ENCODE measurements around the gene YWHAQ. TPM values are rescaled to one million over a fixed set of nuclear protein-coding genes. Genes with fewer than 3 reads are reported as not detected.

Gene YWHAQ
- total and polyA plus RNA-seq, 9 of the 15 experiments (the other 6 are each of a cell fraction or from before 2014, with no cell fraction given) = 63.1 to 359 (median 203) TPM

GRCh38 chr2:9630736-9631552 is at the start of gene YWHAQ (continued):
- TF ChIP-seq ELF1 (tag; IDR thresholded peaks at IDR 0.05) = peak; percentile 57; the same call in 1 of the 2 replicates
- TF ChIP-seq EP300 (IDR thresholded peaks at IDR 0.05; ENCODE audit: low read length) = peak; percentile 15; the same call in 1 of the 2 replicates
- TF ChIP-seq, protein P1, sequence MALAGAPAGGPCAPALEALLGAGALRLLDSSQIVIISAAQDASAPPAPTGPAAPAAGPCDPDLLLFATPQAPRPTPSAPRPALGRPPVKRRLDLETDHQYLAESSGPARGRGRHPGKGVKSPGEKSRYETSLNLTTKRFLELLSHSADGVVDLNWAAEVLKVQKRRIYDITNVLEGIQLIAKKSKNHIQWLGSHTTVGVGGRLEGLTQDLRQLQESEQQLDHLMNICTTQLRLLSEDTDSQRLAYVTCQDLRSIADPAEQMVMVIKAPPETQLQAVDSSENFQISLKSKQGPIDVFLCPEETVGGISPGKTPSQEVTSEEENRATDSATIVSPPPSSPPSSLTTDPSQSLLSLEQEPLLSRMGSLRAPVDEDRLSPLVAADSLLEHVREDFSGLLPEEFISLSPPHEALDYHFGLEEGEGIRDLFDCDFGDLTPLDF (CRISPR knock-in tag; IDR thresholded peaks at IDR 0.05) = peak; percentile 90; the same call in 1 of the 2 replicates
- TF ChIP-seq, protein P2, sequence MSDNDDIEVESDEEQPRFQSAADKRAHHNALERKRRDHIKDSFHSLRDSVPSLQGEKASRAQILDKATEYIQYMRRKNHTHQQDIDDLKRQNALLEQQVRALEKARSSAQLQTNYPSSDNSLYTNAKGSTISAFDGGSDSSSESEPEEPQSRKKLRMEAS (CRISPR knock-in tag; IDR thresholded peaks at IDR 0.05) = peak; percentile 57; the same call in 1 of the 2 replicates
- no peak for TF ChIP-seq MCM7 (IDR thresholded peaks at IDR 0.05)
- peak in 1 of 2 experiments; percentile 29; a peak in 1 of 4 replicates for TF ChIP-seq SIN3A (IDR thresholded peaks at IDR 0.05; ENCODE audit: borderline replicate concordance in 2 of 2, control insufficient read depth in 1 of 2, low read depth in 2 of 2, low read length in 2 of 2)
- TF ChIP-seq MBD2 (IDR thresholded peaks at IDR 0.05; ENCODE audit: borderline replicate concordance, low read depth) = peak; percentile 95
- TF ChIP-seq, protein P3, sequence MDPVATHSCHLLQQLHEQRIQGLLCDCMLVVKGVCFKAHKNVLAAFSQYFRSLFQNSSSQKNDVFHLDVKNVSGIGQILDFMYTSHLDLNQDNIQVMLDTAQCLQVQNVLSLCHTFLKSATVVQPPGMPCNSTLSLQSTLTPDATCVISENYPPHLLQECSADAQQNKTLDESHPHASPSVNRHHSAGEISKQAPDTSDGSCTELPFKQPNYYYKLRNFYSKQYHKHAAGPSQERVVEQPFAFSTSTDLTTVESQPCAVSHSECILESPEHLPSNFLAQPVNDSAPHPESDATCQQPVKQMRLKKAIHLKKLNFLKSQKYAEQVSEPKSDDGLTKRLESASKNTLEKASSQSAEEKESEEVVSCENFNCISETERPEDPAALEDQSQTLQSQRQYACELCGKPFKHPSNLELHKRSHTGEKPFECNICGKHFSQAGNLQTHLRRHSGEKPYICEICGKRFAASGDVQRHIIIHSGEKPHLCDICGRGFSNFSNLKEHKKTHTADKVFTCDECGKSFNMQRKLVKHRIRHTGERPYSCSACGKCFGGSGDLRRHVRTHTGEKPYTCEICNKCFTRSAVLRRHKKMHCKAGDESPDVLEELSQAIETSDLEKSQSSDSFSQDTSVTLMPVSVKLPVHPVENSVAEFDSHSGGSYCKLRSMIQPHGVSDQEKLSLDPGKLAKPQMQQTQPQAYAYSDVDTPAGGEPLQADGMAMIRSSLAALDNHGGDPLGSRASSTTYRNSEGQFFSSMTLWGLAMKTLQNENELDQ (CRISPR knock-in tag; IDR thresholded peaks at IDR 0.05; ENCODE audit: borderline replicate concordance) = no peak
- TF ChIP-seq, protein P4, sequence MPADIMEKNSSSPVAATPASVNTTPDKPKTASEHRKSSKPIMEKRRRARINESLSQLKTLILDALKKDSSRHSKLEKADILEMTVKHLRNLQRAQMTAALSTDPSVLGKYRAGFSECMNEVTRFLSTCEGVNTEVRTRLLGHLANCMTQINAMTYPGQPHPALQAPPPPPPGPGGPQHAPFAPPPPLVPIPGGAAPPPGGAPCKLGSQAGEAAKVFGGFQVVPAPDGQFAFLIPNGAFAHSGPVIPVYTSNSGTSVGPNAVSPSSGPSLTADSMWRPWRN (IDR thresholded peaks at IDR 0.05; ENCODE audit: low read depth) = peak; percentile 80
- TF ChIP-seq, protein P5, sequence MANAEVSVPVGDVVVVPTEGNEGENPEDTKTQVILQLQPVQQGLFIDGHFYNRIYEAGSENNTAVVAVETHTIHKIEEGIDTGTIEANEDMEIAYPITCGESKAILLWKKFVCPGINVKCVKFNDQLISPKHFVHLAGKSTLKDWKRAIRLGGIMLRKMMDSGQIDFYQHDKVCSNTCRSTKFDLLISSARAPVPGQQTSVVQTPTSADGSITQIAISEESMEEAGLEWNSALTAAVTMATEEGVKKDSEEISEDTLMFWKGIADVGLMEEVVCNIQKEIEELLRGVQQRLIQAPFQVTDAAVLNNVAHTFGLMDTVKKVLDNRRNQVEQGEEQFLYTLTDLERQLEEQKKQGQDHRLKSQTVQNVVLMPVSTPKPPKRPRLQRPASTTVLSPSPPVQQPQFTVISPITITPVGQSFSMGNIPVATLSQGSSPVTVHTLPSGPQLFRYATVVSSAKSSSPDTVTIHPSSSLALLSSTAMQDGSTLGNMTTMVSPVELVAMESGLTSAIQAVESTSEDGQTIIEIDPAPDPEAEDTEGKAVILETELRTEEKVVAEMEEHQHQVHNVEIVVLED (CRISPR knock-in tag; IDR thresholded peaks at IDR 0.05) = peak; percentile 21; the same call in 1 of the 2 replicates
- no peak for TF ChIP-seq PYGO2 (tag; IDR thresholded peaks at IDR 0.05)
- peak; percentile 78 for TF ChIP-seq TFAP4 (CRISPR knock-in tag; IDR thresholded peaks at IDR 0.05; ENCODE audit: borderline replicate concordance)
- TF ChIP-seq MCM3 (IDR thresholded peaks at IDR 0.05) = no peak
- no peak for TF ChIP-seq ZNF121 (CRISPR knock-in tag; conservative IDR thresholded peaks at IDR 0.05)

Measured in K562 (cell line).